H1 (cell line): ENCODE measurements around the gene MYO3A. TPM values are rescaled to one million over a fixed set of nuclear protein-coding genes. Genes with fewer than 3 reads are reported as not detected.

Experiments
- EZH2 ChIP-seq: fragments of 200-600 bp; sonication (generic); IDR thresholded peaks from 2 replicates; pipeline ENCODE4 v1.7.1; 2012; ENCODE audit warnings: low read depth, mild to moderate bottlenecking, moderate library complexity, low read length, inconsistent platforms; ENCODE audit not compliant: severe bottlenecking
- MAFK ChIP-seq: IDR thresholded peaks from 2 replicates; pipeline ENCODE4 v1.6.1; 2012; ENCODE audit warnings: low read depth, mild to moderate bottlenecking, improper control_type of control experiment, low read length
- MAX ChIP-seq: IDR thresholded peaks from 2 replicates; pipeline ENCODE4 v1.6.1; 2012; ENCODE audit warnings: inconsistent platforms
- POU5F1 ChIP-seq: IDR thresholded peaks from 2 replicates; pipeline ENCODE4 v1.6.1; 2011; ENCODE audit warnings: low read depth, mild to moderate bottlenecking, low read length, moderate library complexity
- RAD21 ChIP-seq, 2 experiments: IDR thresholded peaks in 1 of 2; conservative IDR thresholded peaks in 1 of 2; 2 replicates each; pipeline ENCODE4 v1.6.1; 2011; ENCODE audit warnings: low read depth in 2 of 2, low read length in 2 of 2, improper control_type of control experiment in 1 of 2, inconsistent platforms in 1 of 2, mild to moderate bottlenecking in 1 of 2, moderate library complexity in 1 of 2
- RFX5 ChIP-seq: IDR thresholded peaks from 2 replicates; pipeline ENCODE4 v1.6.1; 2011; ENCODE audit warnings: low read depth, low read length, improper control_type of control experiment, borderline replicate concordance
- SIN3A ChIP-seq, 2 experiments: IDR thresholded peaks in 1 of 2; conservative IDR thresholded peaks in 1 of 2; 2 replicates each; pipeline ENCODE4 v1.6.1; 2011 to 2012; ENCODE audit warnings: low read length in 2 of 2, improper control_type of control experiment in 1 of 2, low read depth in 1 of 2, mild to moderate bottlenecking in 1 of 2
- TBP ChIP-seq: IDR thresholded peaks from 2 replicates; pipeline ENCODE4 v1.6.1; 2011; ENCODE audit warnings: low read depth, low read length, improper control_type of control experiment
- TCF12 ChIP-seq: IDR thresholded peaks from 2 replicates; pipeline ENCODE4 v1.6.1; 2011; ENCODE audit warnings: low read depth, mild to moderate bottlenecking, low read length
- YY1 ChIP-seq: IDR thresholded peaks from 2 replicates; pipeline ENCODE4 v1.6.1; 2011; ENCODE audit warnings: low read depth, mild to moderate bottlenecking, low read length
- polyA plus RNA-seq, 7 experiments: library from polyadenylated mRNA; depleted of rRNA in 3 of 7; stranded (reverse) in 5 of 7; unstranded in 2 of 7; fragments of >200 nt in 5 of 7; fragments of 200-250 nt in 2 of 7; gene quantifications; 1 replicate in 5 of 7; 2 replicates in 1 of 7; 4 replicates in 1 of 7; pipeline versions ENCODE4 v1.2.1 to v1.2.3, GENCODE V29; 2011 to 2013; ENCODE audit warnings: missing spikeins in 2 of 7, mixed read lengths in 2 of 7
- total RNA-seq: library from RNA; stranded (reverse); fragmentation: NEBNext Ultra II Directional; extraction: Animal tissue kit (Norgen Biotek cat#: 25700); gene quantifications from 2 replicates; pipeline ENCODE4 v1.2.1, GENCODE V29; 2021

MYO3A gene
- total and polyA plus RNA-seq, 2 of the 8 experiments (the other 6 are each of a cell fraction or from before 2014, with no cell fraction given) = 3.9 to 5.3 TPM

GRCh38 chr10:25938405-25938804, 4.4 kb downstream of the MYO3A start (continued):
- TF ChIP-seq MAX = no peak
- TF ChIP-seq MAFK = no peak
- no peak for TF ChIP-seq RAD21 (IDR thresholded peaks at IDR 0.05 in 1 of 2, conservative IDR thresholded peaks at IDR 0.05 in 1 of 2; ENCODE audit: low read depth in 2 of 2, low read length in 2 of 2)
- TF ChIP-seq TCF12 = no peak
- TF ChIP-seq SIN3A (conservative IDR thresholded peaks at IDR 0.05 in 1 of 2, IDR thresholded peaks at IDR 0.05 in 1 of 2; ENCODE audit: low read depth in 1 of 2, low read length in 2 of 2) = no peak
- TF ChIP-seq EZH2 = no peak
- no peak for TF ChIP-seq YY1
- TF ChIP-seq POU5F1 = no peak
- TF ChIP-seq RFX5 = no peak
- TF ChIP-seq TBP = no peak
